Measurements from ENCODE around the gene IDH3G. TPM values are rescaled to one million over a fixed set of nuclear protein-coding genes. Genes with fewer than 3 reads are reported as not detected.

The IDH3G gene
- total and polyA plus RNA-seq, 2 donors (not counting 1 experiment from before 2014, with no cell fraction given) = 62.8 to 122 TPM

DNA sequence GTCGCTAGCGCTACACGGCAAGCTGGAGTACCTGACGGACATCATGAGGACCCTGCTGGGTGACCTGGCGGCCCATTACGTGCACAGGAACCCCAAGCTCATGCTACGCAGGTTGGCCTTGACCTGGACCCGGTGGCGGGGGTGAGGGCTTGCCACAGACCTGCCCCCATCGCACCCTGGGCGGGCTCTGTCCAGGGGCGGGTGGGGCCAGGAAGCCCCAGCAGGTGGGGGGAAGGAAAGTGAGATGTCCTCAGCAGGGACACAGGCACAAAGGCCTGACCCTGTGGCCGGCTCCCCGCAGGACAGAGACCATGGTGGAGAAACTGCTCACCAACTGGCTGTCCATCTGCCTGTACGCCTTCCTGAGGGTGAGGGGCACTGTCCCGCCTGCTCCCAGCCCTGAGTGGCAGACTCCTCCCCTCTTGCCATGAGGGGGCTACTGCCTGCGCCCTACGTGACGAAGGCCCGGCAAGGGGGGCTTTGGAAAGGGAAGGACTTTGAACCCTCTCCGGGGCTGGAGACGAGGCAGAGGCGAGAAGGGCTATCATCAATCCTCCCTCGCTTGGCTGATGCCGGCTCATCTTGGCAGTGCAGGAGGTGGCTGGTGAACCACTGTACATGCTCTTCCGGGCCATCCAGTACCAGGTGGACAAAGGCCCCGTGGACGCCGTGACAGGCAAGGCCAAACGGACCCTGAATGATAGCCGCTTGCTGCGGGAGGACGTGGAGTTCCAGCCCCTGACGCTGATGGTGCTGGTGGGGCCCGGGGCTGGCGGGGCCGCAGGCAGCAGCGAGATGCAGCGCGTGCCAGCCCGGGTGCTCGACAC, 18.7 kb downstream of the IDH3G start:
- POLR2A ChIA-PET = no interaction called here

More for the DNA sequence above, 18.7 kb downstream of the IDH3G start:
- peaks cover 0 to 2% (median 0%) of the 10 kb centered on the region in 4 experiments for H3K27me3 ChIP-seq (replicated peaks in 1 of 4; ENCODE audit: control extremely low read depth in 1 of 4, control insufficient read depth in 3 of 4, insufficient read depth in 4 of 4, low read length in 3 of 4)
- Mint-ChIP-seq H3K27ac (no peak overlapping the region), H3K9me3 (ENCODE audit: insufficient read depth) (no peaks in the 10 kb centered on the region), H3K4me3 (no peak overlapping the region), H3K27me3 (peaks cover 7% of the 10 kb centered on the region), H3K4me1 (peaks cover 4% of the 10 kb centered on the region)
- 96% methylated on average over 22 of the region's 42 CpGs for whole genome bisulfite sequencing (ENCODE audit: insufficient coverage)
- no peak overlapping the region for H3K4me2 ChIP-seq (replicated peaks; ENCODE audit: low read depth, low read length, poor library complexity, severe bottlenecking)
- TF ChIP-seq, protein P1, sequence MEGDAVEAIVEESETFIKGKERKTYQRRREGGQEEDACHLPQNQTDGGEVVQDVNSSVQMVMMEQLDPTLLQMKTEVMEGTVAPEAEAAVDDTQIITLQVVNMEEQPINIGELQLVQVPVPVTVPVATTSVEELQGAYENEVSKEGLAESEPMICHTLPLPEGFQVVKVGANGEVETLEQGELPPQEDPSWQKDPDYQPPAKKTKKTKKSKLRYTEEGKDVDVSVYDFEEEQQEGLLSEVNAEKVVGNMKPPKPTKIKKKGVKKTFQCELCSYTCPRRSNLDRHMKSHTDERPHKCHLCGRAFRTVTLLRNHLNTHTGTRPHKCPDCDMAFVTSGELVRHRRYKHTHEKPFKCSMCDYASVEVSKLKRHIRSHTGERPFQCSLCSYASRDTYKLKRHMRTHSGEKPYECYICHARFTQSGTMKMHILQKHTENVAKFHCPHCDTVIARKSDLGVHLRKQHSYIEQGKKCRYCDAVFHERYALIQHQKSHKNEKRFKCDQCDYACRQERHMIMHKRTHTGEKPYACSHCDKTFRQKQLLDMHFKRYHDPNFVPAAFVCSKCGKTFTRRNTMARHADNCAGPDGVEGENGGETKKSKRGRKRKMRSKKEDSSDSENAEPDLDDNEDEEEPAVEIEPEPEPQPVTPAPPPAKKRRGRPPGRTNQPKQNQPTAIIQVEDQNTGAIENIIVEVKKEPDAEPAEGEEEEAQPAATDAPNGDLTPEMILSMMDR (IDR thresholded peaks at IDR 0.05) = no peak
- TF ChIP-seq EZH2 (IDR thresholded peaks at IDR 0.05; ENCODE audit: borderline replicate concordance, insufficient read depth, low read depth, low read length, poor library complexity, severe bottlenecking) = no peak
- ATAC-seq (ENCODE audit: low read depth) (no peak), DNase-seq (no peak)
- no peaks in the 10 kb centered on the region for H3K79me2 ChIP-seq (ENCODE audit: control insufficient read depth, insufficient read depth, low read length)
- H3K36me3 ChIP-seq (replicated peaks in 1 of 2; ENCODE audit: control extremely low read depth in 1 of 2, control insufficient read depth in 1 of 2, extremely low read depth in 1 of 2, insufficient read depth in 2 of 2, low read length in 1 of 2) = no peaks in the 10 kb centered on the region
- no peaks in the 10 kb centered on the region for H4K20me1 ChIP-seq (ENCODE audit: control insufficient read depth, insufficient read depth, low read length, poor library complexity, severe bottlenecking)
- H3K4me1 ChIP-seq (ENCODE audit: control insufficient read depth in 2 of 2, insufficient read depth in 2 of 2, low read length in 2 of 2) = no peaks in the 10 kb centered on the region
- CTCF ChIA-PET = no interaction called here
- H2AFZ ChIP-seq (ENCODE audit: insufficient read depth, low read depth, low read length, poor library complexity, severe bottlenecking) = no peak overlapping the region
- intact Hi-C loops (cut with micrococcal nuclease) = no loop called here
- no peak overlapping the region for H3K4me3 ChIP-seq (ENCODE audit: control extremely low read depth in 1 of 5, extremely low read depth in 1 of 5, insufficient read depth in 1 of 5, low read depth in 2 of 5, low read length in 4 of 5)
- H3K27ac ChIP-seq (ENCODE audit: low read length in 2 of 2) = no peak overlapping the region
- H3K9ac ChIP-seq (ENCODE audit: low read length) = no peak overlapping the region
- H3K9me3 ChIP-seq (ENCODE audit: control extremely low read depth in 1 of 3, control insufficient read depth in 2 of 3, insufficient read depth in 1 of 3, low read length in 2 of 3) = no peaks in the 10 kb centered on the region
